Measurements from ENCODE around the gene BDKRB2.
"Not testable (repeated sequence)": the region's sequence is repeated elsewhere in the genome, so short reads cannot be mapped to it uniquely, and the experiment has no call there.

Gene BDKRB2

GRCh38 chr14:96229315-96229714 lies 24.7 kb downstream of the BDKRB2 start:
- no peak for DNase-seq

- no peak for DNase-seq
Measured at GRCh38 chr14:96231056-96231455, 26.4 kb downstream of the BDKRB2 start.

GRCh38 chr14:96231526-96232130 lies 27.0 kb downstream of the BDKRB2 start:
- DNase-seq = no peak

- no peak for DNase-seq
Measured at GRCh38 chr14:96232506-96232905, 27.9 kb downstream of the BDKRB2 start.

- DNase-seq = no peak
Measured at GRCh38 chr14:96233661-96234060, 29.0 kb downstream of the BDKRB2 start.

- DNase-seq = no peak
Measured at GRCh38 chr14:96235426-96235825, 30.8 kb downstream of the BDKRB2 start.

GRCh38 chr14:96237641-96238040 lies 33.0 kb downstream of the BDKRB2 start:
- no peak for DNase-seq

- no peak for DNase-seq
Measured at GRCh38 chr14:96238676-96239265, 34.1 kb downstream of the BDKRB2 start.

GRCh38 chr14:96239711-96240141 lies 35.1 kb downstream of the BDKRB2 start:
- DNase-seq = no peak

GRCh38 chr14:96240641-96241040 lies 36.0 kb downstream of the BDKRB2 start:
- no peak for DNase-seq

- no peak for DNase-seq
Measured at GRCh38 chr14:96242126-96242525, 37.5 kb downstream of the BDKRB2 start.

- DNase-seq = no peak
Measured at GRCh38 chr14:96243785-96244184, 39.1 kb downstream of the BDKRB2 start.

- DNase-seq = not testable (repeated sequence)
Measured at GRCh38 chr14:96245074-96245473, 40.4 kb downstream of the BDKRB2 start.

GRCh38 chr14:96245710-96246538 lies 41.3 kb downstream of the BDKRB2 start:
- no peak for DNase-seq

- no peak for DNase-seq
Measured at GRCh38 chr14:96246539-96246847, 41.9 kb downstream of the BDKRB2 start.

- no peak for DNase-seq
Measured at GRCh38 chr14:96247031-96247430, 42.4 kb downstream of the BDKRB2 start.

- no peak for DNase-seq
Measured at GRCh38 chr14:96249029-96249428, 44.4 kb downstream of the BDKRB2 start.

- DNase-seq = no peak
Measured at GRCh38 chr14:96250485-96250884, 45.8 kb downstream of the BDKRB2 start.

GRCh38 chr14:96251656-96252155 lies 47.1 kb downstream of the BDKRB2 start:
- no peak for DNase-seq

- DNase-seq = no peak
Measured at GRCh38 chr14:96252323-96252998, 47.8 kb downstream of the BDKRB2 start.

GRCh38 chr14:96252999-96253539 lies 48.4 kb downstream of the BDKRB2 start:
- DNase-seq = no peak

- DNase-seq = no peak
Measured at GRCh38 chr14:96254687-96255086, 50.0 kb downstream of the BDKRB2 start.
